Measurements from ENCODE around the gene STARD13. TPM values are rescaled to one million over a fixed set of nuclear protein-coding genes. Genes with fewer than 3 reads are reported as not detected.

STARD13 gene
- total RNA-seq, 1 donor from 2014 or later: 61.0 TPM

- ATAC-seq: no peak
- no peaks in the 10 kb centered on the region for H3K36me3 ChIP-seq
- intact Hi-C loops (cut with DNase I): no loop called here
- H3K4me3 ChIP-seq: no peak overlapping the region
- no peak for DNase-seq
- no peak for TF ChIP-seq CTCF (IDR thresholded peaks at IDR 0.05)
- no peak overlapping the region for H3K27ac ChIP-seq
- no peaks in the 10 kb centered on the region for H3K9me3 ChIP-seq
- H3K27me3 ChIP-seq (ENCODE audit: low read depth): no peaks in the 10 kb centered on the region
- H3K4me1 ChIP-seq: peaks cover 29% of the 10 kb centered on the region
Observed at GRCh38 chr13:33326723-33327122, 41.2 kb upstream of the STARD13 start.

GRCh38 chr13:33326246-33326645 lies 40.7 kb upstream of the STARD13 start:
- no peak for TF ChIP-seq CTCF (IDR thresholded peaks at IDR 0.05)
- H3K9me3 ChIP-seq: no peaks in the 10 kb centered on the region
- H3K4me3 ChIP-seq: no peak overlapping the region
- H3K36me3 ChIP-seq: no peaks in the 10 kb centered on the region
- peaks cover 29% of the 10 kb centered on the region for H3K4me1 ChIP-seq
- no peak for ATAC-seq
- intact Hi-C loops (cut with DNase I): no loop called here
- DNase-seq: no peak
- peak overlapping the region; percentile 48 for H3K27ac ChIP-seq
- H3K27me3 ChIP-seq (ENCODE audit: low read depth): no peaks in the 10 kb centered on the region

- ATAC-seq: no peak
- intact Hi-C loops (cut with DNase I): no loop called here
- no peak overlapping the region for H3K27ac ChIP-seq
Observed at GRCh38 chr13:33323801-33324510, 38.4 kb upstream of the STARD13 start.

GRCh38 chr13:33322965-33323668 lies 37.6 kb upstream of the STARD13 start:
- Histone ChIP-seq H3K36me3 (no peaks in the 10 kb centered on the region), H3K4me3 (no peak overlapping the region), H3K4me1 (peaks cover 23% of the 10 kb centered on the region), H3K27ac (no peak overlapping the region), H3K9me3 (no peaks in the 10 kb centered on the region), H3K27me3 (ENCODE audit: low read depth) (no peaks in the 10 kb centered on the region)
- peak in 1 of 2 donors; percentile 18 for ATAC-seq
- DNase-seq: no peak
- no peak for TF ChIP-seq CTCF (IDR thresholded peaks at IDR 0.05)
- intact Hi-C loops (cut with DNase I): no loop called here

More at GRCh38 chr13:33323801-33324510, 38.4 kb upstream of the STARD13 start:
- Histone ChIP-seq H3K9me3 (no peaks in the 10 kb centered on the region), H3K27me3 (ENCODE audit: low read depth) (no peaks in the 10 kb centered on the region), H3K36me3 (no peaks in the 10 kb centered on the region), H3K4me1 (peaks cover 23% of the 10 kb centered on the region), H3K4me3 (no peak overlapping the region)
- no peak for DNase-seq
- TF ChIP-seq CTCF (IDR thresholded peaks at IDR 0.05): no peak

- no peaks in the 10 kb centered on the region for H3K36me3 ChIP-seq
- intact Hi-C loops (cut with DNase I): no loop called here
- ATAC-seq (no peak), DNase-seq (no peak)
- no peaks in the 10 kb centered on the region for H3K27me3 ChIP-seq (ENCODE audit: low read depth)
- H3K27ac ChIP-seq: peak overlapping the region; percentile 0
- H3K4me1 ChIP-seq: peaks cover 23% of the 10 kb centered on the region
- TF ChIP-seq CTCF (IDR thresholded peaks at IDR 0.05): no peak
- no peaks in the 10 kb centered on the region for H3K9me3 ChIP-seq
- H3K4me3 ChIP-seq: no peak overlapping the region
Observed at GRCh38 chr13:33322543-33322809, 36.9 kb upstream of the STARD13 start.

All from lower lobe of right lung (tissue), 2 donors.